Panc1 (cell line): ENCODE data around the gene OR9A4.

Source experiments
- POLR2AphosphoS5 ChIP-seq: IDR thresholded peaks from 2 replicates; pipeline ENCODE4 v1.6.1; 2012; ENCODE audit warnings: mild to moderate bottlenecking, low read depth, low read length, moderate library complexity
- TF ChIP-seq, protein P1 (sequence below): fragments of 450-650 bp; IDR thresholded peaks from 2 replicates; pipeline ENCODE4 v1.5.1; 2017; ENCODE audit warnings: mild to moderate bottlenecking

DNA sequence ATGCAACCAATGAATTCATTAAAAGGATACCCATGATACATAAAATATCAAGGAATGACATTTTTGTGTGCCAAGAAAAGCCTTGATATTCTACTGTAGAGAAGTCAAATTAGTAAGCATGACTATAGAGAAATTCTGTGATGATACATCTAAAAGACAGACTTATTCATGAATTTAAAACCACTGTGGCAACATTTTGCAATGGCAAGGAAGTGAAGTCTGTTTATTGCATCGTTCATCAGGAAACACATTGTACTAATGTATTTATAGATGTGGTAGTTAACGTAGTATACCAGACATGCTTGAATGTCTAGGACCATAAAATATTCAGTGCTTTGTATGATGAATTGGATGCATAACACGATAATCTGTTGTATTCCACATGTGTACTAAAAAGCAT is 39.9 kb downstream of the OR9A4 start:
- TF ChIP-seq, protein P1, sequence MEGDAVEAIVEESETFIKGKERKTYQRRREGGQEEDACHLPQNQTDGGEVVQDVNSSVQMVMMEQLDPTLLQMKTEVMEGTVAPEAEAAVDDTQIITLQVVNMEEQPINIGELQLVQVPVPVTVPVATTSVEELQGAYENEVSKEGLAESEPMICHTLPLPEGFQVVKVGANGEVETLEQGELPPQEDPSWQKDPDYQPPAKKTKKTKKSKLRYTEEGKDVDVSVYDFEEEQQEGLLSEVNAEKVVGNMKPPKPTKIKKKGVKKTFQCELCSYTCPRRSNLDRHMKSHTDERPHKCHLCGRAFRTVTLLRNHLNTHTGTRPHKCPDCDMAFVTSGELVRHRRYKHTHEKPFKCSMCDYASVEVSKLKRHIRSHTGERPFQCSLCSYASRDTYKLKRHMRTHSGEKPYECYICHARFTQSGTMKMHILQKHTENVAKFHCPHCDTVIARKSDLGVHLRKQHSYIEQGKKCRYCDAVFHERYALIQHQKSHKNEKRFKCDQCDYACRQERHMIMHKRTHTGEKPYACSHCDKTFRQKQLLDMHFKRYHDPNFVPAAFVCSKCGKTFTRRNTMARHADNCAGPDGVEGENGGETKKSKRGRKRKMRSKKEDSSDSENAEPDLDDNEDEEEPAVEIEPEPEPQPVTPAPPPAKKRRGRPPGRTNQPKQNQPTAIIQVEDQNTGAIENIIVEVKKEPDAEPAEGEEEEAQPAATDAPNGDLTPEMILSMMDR = no peak
- no peak for TF ChIP-seq POLR2AphosphoS5
